ENCODE results near the gene STOX2.

DNA sequence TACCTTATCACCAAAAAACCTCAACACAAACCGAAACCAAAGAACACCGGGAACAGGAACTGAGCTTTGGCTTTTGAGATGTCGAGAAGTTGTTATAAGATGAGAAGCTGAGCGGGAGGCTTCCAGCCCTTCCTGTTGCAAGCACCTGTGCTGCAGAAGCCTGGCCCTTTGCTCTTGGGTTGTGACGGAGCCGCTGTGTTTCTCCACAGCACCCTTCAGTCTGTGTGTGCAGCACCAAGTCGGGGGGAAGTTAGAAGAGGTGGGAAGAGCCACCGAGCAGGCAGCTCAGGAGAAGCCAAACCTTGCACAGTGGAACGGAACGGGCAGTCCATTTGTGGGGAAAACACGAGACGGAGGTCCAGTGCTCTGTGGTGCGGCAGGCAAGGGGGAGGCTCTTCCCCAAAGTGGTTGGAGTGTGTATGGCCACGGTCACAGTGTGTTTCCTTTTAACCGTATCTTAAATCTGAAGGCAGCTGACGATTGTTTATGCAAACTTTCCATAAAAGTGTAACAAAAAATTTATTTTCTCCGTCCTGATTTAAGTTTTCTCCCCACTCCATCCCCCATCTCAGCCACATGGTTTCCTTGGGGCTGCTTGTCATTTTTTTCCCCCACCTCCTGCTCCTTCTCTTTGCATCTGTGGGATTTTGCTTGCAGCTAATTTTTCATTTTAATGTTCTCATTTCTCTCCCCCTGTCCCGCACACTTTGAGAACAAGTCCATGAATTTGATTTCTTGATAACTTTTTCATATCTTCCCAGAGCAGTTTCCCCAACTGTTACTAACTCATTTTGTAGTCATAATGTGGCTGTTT, 123.7 kb downstream of the STOX2 start:
- TF ChIP-seq POLR2A (IDR thresholded peaks at IDR 0.05) (no peak), POLR2AphosphoS5 (IDR thresholded peaks at IDR 0.05) (no peak)
- TF ChIP-seq, protein P1, sequence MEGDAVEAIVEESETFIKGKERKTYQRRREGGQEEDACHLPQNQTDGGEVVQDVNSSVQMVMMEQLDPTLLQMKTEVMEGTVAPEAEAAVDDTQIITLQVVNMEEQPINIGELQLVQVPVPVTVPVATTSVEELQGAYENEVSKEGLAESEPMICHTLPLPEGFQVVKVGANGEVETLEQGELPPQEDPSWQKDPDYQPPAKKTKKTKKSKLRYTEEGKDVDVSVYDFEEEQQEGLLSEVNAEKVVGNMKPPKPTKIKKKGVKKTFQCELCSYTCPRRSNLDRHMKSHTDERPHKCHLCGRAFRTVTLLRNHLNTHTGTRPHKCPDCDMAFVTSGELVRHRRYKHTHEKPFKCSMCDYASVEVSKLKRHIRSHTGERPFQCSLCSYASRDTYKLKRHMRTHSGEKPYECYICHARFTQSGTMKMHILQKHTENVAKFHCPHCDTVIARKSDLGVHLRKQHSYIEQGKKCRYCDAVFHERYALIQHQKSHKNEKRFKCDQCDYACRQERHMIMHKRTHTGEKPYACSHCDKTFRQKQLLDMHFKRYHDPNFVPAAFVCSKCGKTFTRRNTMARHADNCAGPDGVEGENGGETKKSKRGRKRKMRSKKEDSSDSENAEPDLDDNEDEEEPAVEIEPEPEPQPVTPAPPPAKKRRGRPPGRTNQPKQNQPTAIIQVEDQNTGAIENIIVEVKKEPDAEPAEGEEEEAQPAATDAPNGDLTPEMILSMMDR (IDR thresholded peaks at IDR 0.05), result no peak
